ENCODE data around the gene METTL2B. TPM values are rescaled to one million over a fixed set of nuclear protein-coding genes. Genes with fewer than 3 reads are reported as not detected.

The METTL2B gene
- total RNA-seq, 1 donor from 2014 or later, result 36.8 TPM

GRCh38 chr7:128434413-128435326 is 41.9 kb upstream of the METTL2B start:
- TF ChIP-seq CTCF (conservative IDR thresholded peaks at IDR 0.05), result no peak
- DNase-seq (ENCODE audit: extremely low spot score, unreplicated experiment), result no peak
- Mint-ChIP-seq H3K4me3 (no peak overlapping the region), H3K27me3 (peaks cover 3% of the 10 kb centered on the region), H3K27ac (no peak overlapping the region), H3K9me3 (no peaks in the 10 kb centered on the region), H3K36me3 (no peaks in the 10 kb centered on the region), H3K4me1 (ENCODE audit: unreplicated experiment) (peaks cover 12% of the 10 kb centered on the region)

GRCh38 chr7:128435327-128435686 is 41.2 kb upstream of the METTL2B start:
- H3K27ac Mint-ChIP-seq, result no peak overlapping the region
- TF ChIP-seq CTCF (conservative IDR thresholded peaks at IDR 0.05), result no peak
- H3K4me1 Mint-ChIP-seq (ENCODE audit: unreplicated experiment), result peaks cover 12% of the 10 kb centered on the region
- no peaks in the 10 kb centered on the region for H3K9me3 Mint-ChIP-seq
- DNase-seq (ENCODE audit: extremely low spot score, unreplicated experiment), result no peak
- H3K27me3 Mint-ChIP-seq, result peaks cover 3% of the 10 kb centered on the region
- H3K4me3 Mint-ChIP-seq, result no peak overlapping the region
- no peaks in the 10 kb centered on the region for H3K36me3 Mint-ChIP-seq

GRCh38 chr7:128437426-128438332 is 38.9 kb upstream of the METTL2B start:
- H3K4me1 Mint-ChIP-seq (ENCODE audit: unreplicated experiment), result peaks cover 7% of the 10 kb centered on the region
- H3K27me3 Mint-ChIP-seq, result peaks cover 3% of the 10 kb centered on the region

GRCh38 chr7:128442356-128442755 is 34.2 kb upstream of the METTL2B start:
- peaks cover 3% of the 10 kb centered on the region for H3K4me1 Mint-ChIP-seq (ENCODE audit: unreplicated experiment)
- no peak for DNase-seq (ENCODE audit: extremely low spot score, unreplicated experiment)
- H3K9me3 Mint-ChIP-seq, result no peaks in the 10 kb centered on the region
- peaks cover 6% of the 10 kb centered on the region for H3K27me3 Mint-ChIP-seq
- no peak for TF ChIP-seq CTCF (conservative IDR thresholded peaks at IDR 0.05)
- no peak overlapping the region for H3K4me3 Mint-ChIP-seq
- no peaks in the 10 kb centered on the region for H3K36me3 Mint-ChIP-seq
- H3K27ac Mint-ChIP-seq, result no peak overlapping the region

More at GRCh38 chr7:128437426-128438332, 38.9 kb upstream of the METTL2B start:
- Mint-ChIP-seq H3K9me3 (no peaks in the 10 kb centered on the region), H3K36me3 (no peaks in the 10 kb centered on the region), H3K27ac (no peak overlapping the region), H3K4me3 (no peak overlapping the region)
- DNase-seq (ENCODE audit: extremely low spot score, unreplicated experiment), result no peak
- TF ChIP-seq CTCF (conservative IDR thresholded peaks at IDR 0.05), result no peak

GRCh38 chr7:128443831-128444600 is 32.5 kb upstream of the METTL2B start:
- peak overlapping the region; percentile 30 for H3K27ac Mint-ChIP-seq
- H3K9me3 Mint-ChIP-seq, result no peaks in the 10 kb centered on the region
- H3K4me3 Mint-ChIP-seq, result no peak overlapping the region
- no peak for TF ChIP-seq CTCF (conservative IDR thresholded peaks at IDR 0.05)
- H3K4me1 Mint-ChIP-seq (ENCODE audit: unreplicated experiment), result peaks cover 3% of the 10 kb centered on the region
- no peak for DNase-seq (ENCODE audit: extremely low spot score, unreplicated experiment)
- H3K27me3 Mint-ChIP-seq, result peaks cover 6% of the 10 kb centered on the region
- H3K36me3 Mint-ChIP-seq, result no peaks in the 10 kb centered on the region
